HG03442 (cell line): ENCODE measurements around the gene PUM2.
"Not testable (repeated sequence)": the region's sequence is repeated elsewhere in the genome, so short reads cannot be mapped to it uniquely, and the experiment has no call there.

ENCODE experiments used
- ATAC-seq: cut with Tn5 transposase; IDR thresholded peaks from one replicate; pipeline ENCODE4 v1.9.1; 2021; ENCODE audit warnings: mild to moderate bottlenecking, moderate library complexity; ENCODE audit not compliant: unreplicated experiment

The PUM2 gene

GRCh38 chr2:20235655-20236305, 114.9 kb downstream of the PUM2 start:
- ATAC-seq, result no peak

DNA sequence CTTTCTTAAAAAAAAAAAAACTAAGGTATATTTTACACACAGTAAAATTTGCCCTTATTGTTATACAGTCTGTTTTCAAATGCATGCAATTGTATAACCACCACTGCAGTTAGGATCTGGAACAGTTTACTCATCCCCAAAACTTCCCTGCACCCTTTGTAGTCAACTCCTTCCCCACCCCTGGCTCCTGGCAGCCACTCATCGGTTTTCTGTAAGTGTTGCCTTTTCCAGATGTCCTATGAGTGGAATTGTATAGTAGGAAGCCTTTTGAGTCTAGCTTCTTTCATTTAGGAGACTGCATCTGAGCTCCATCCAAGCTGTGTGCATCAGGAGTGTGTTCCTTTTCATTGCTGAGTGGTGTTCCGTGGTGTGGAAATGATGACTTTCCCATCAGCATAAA, 116.0 kb downstream of the PUM2 start:
- not testable (repeated sequence) for ATAC-seq

DNA sequence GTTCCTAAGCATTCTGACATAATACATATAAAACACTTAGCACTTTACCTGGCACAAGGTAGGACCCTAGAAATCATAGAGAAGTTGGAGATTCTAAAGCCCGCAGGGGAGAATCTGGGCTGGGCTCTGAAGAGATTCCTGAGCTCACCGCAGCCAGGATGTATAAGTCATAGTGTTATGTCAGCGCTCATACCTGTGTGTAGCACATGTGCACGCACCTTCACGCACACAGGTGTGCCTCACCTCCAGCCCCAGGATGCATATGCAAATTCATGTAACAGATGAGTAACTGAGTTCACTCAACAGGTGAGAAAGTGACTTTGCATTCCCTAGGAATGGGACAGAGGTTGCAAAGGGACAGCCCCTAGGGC, 117.8 kb downstream of the PUM2 start:
- ATAC-seq, result no peak

DNA sequence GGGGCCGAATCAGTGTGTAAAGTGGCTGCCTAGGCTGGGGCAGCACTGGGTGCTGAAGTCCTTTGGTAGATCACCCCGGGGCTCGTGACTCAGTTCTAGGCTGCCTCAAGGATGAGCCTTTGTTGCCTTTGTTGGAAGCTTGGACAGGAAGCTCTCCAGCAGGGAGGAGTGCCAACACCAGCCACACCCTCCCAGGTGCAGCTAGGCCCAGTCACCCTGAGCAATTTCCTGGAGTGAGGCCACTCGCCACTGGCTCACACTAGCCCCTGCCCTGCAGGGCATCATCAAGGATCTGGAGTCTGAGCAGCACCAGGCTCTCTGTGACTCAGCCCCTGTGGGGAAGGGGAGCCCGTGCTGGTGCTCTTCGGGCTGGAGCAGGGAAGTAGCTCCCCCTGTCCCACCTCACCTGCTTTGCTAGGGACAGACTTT, 119.0 kb downstream of the PUM2 start:
- ATAC-seq, result no peak

DNA sequence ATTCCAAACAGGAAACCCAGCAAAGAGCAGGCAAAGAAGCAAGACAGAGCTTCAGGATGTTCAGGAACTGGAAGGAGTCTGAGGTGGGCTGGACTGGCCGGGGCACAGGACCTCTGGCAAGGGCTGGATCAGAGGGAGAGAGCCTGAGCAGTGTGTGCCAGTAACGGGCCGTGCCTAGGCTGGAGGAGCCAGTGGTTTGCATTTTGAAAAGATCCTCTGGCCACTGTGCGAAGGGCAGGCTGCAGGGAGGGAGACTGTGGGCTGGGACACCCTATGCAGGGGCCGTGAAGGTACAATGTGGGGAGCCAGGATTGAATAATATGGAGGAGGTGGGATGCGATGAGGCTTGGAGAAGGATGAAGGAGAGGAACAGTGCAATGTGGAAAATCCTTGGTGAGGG, 119.5 kb downstream of the PUM2 start:
- no peak for ATAC-seq

DNA sequence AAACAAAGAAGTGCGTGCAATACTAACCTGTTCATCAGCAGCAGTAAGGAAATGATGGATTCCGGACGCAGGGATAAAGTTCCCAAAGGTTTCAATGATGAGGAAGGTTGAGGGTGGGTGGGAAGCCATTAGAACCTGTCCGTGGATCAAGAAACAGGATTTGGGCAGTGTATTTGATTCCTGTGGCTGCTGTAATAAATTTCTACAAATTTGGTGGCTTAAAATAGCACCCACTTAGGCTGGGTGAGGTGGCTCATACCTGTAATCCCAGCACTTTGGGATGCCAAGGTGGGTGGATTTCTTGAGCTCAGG, 120.6 kb downstream of the PUM2 start:
- ATAC-seq, result no peak

- ATAC-seq, result no peak
These were observed 121.1 kb downstream of the PUM2 start for GRCh38 chr2:20229322-20230113.

GRCh38 chr2:20227894-20228505, 122.6 kb downstream of the PUM2 start:
- no peak for ATAC-seq

DNA sequence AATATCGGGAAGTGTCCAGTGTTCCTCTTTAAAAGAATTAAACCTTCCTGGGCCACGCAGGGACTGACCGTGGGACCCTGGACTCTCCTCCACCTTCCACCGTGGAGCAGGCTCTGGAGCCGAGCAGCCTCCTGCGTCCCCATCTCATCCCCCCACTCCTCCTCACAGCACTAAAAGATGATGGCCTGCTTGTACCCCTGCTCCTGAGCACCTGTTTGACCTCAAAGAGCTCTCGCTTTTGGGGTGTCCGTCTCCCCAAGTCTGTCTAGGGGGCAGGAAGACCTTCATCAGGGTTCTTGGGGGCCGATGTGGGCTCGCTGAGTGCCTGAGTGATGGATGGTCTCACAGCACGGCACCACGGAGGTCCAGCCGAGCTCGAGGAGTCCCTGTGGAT, 124.5 kb downstream of the PUM2 start:
- ATAC-seq, result no peak

- peak; percentile 62 for ATAC-seq
These were observed 125.1 kb downstream of the PUM2 start for GRCh38 chr2:20225294-20226151.

- peak; percentile 17 for ATAC-seq
These were observed 125.8 kb downstream of the PUM2 start, which contains the start of gene SDC1 for GRCh38 chr2:20224716-20225293. Gene SDC1, minus strand, starts transcription at chr2:20225130. Its CDS starts 263 bp downstream, at chr2:20224867.

DNA sequence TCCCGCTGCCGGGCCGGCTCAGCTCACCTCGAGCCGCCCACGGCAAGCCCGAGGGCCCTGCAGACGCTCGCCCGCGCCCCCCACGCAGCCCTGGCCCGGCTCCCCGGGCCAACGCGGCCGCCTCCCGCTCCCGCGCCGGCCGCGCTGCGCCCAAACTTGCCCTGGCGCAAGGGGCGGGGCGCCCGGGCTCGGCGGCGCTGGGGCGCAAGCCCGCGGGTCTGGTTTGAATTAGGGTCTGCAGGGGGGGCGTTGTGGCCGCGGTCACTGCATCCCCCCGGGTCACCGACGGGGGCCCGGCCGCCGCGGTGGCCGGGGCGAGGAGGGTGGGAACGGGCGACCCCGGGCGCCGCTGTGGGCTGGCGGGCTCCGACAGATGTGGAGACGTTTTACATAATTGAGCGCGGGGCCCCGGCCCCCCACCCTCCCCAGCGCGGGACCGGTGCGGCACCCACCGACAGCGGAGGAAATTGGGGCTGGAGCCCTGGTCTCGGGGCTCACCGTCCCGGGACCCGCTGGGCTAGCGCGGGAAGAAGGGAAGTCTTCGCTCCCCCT, 126.4 kb downstream of the PUM2 start:
- peak; percentile 33 for ATAC-seq

GRCh38 chr2:20223407-20224163, 127.1 kb downstream of the PUM2 start:
- peak; percentile 18 for ATAC-seq

DNA sequence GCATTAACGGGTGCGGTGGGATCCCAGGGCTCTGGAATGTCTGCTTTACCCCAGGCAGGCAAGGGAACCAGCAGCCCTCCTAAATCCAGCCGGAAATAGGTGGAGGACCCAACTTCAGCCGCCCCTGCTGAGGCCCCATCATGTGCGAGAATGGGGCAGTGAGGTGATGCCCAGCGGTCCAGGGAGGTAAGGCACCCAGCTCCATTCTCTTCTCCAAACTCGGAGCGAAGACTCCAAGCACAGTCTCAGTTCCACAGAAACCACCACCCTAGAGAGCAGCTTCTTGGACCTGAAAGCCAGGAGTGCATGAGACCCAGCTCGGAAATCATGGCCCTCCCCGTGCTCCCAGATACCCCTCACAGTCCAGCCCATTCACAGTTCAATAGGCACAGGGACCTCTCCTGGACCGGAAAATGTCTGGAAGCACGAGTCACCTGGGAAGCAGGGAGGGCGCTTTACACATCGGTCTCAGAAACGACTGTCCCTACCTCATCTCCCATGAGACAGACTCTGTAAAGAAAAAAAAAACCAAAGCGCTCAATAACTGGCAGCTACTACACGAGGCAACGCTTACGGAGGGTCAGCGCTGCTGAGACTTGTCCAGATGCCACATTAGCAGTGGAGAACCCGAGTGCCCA, 127.8 kb downstream of the PUM2 start:
- ATAC-seq, result no peak

DNA sequence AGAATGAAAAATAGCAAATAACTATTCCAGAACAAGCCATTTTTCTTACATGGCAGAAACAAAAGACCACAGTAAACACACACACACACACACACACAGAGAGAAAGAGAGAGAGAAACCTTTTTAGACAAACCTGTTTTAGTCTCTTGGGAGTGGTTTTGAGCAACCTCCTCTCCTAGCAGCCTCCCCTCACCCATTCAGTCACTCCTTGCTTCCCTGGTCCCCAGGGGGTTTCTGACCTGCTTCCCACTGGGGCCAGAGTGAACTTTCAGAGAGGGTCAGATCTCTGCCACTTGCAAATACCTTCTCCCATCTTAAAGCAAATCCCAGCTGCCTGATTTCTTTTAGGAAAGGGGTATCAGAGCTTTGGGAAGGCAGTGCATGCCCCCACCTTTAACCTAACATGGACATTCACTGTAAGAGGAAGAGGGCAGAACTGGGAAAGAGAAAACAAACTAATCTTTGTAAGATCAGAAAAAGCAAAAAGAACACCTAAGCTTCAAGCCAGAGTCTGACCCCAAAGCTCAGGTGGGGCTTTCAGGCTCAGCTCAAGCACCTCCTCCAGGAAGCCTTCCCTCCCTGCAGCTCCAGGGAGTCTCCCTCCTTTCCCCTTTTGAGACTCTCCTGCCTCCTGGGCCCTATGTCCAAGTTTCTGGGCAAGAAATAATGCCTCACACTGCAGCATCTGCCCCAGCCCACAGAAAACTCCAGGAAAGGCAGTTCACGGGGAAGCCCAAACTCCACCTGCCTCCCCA, 128.5 kb downstream of the PUM2 start:
- no peak for ATAC-seq

GRCh38 chr2:20221555-20221973, 129.1 kb downstream of the PUM2 start:
- no peak for ATAC-seq

DNA sequence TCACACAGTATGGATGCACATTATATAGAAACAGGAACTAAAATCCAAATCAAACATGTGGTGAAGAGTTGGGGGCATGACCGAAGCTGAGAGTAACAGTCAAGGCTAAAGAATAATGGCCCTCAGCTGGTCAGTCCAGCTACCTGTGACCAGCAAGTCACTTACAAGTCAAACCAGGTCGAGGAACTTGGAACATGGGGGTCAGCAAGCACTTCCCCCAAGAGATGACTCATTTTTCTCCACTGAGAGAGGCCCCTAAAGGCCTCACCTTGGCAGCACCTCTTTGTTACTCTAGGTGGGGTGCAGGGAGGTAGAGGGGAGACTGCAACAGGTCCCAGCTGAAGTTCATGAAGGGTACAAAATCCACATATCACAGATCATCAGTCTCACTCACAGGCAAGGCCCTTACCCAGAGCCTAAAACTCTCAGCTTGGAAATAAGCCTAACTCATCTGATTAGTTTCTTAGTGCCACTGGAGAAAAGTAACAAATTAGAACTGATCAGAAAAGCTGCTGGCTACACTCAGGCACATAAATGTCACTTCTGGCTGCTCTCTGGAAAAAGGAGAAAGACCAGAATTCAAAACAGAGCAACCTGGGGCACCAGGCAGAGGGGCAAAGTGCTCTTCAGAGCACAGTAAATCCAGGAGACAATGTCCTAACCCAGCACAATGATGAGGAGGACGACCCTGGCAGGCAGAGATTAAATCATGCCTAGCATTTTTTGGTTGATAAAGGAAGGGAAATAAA, 129.7 kb downstream of the PUM2 start:
- no peak for ATAC-seq
